ENCODE measurements around the gene ZKSCAN5.
"Not testable (repeated sequence)": the region's sequence is repeated elsewhere in the genome, so short reads cannot be mapped to it uniquely, and the experiment has no call there.

The ZKSCAN5 gene

GRCh38 chr7:99557196-99557607 is 52.7 kb downstream of the ZKSCAN5 start:
- no peak for DNase-seq

- no peak for DNase-seq
These were observed 53.5 kb downstream of the ZKSCAN5 start for GRCh38 chr7:99557940-99558305.

GRCh38 chr7:99558306-99559174 is 54.1 kb downstream of the ZKSCAN5 start, which contains the start of gene ZNF655:
Gene ZNF655 (plus strand): TSS chr7:99558642. CDS start chr7:99560560, 1,918 bp downstream.
- peak; percentile 94 for DNase-seq

GRCh38 chr7:99559175-99559915 is 54.9 kb downstream of the ZKSCAN5 start:
- DNase-seq, result peak; percentile 46

GRCh38 chr7:99560834-99561736 is 56.6 kb downstream of the ZKSCAN5 start:
- DNase-seq, result no peak

GRCh38 chr7:99561737-99562051 is 57.2 kb downstream of the ZKSCAN5 start:
- DNase-seq, result no peak

GRCh38 chr7:99562114-99562784 is 57.8 kb downstream of the ZKSCAN5 start:
- DNase-seq, result no peak

GRCh38 chr7:99562832-99563231 is 58.4 kb downstream of the ZKSCAN5 start:
- peak; percentile 99 for DNase-seq

GRCh38 chr7:99563650-99564049 is 59.2 kb downstream of the ZKSCAN5 start:
- DNase-seq, result peak; percentile 81

GRCh38 chr7:99568770-99569169 is 64.3 kb downstream of the ZKSCAN5 start:
- DNase-seq, result not testable (repeated sequence)

GRCh38 chr7:99571768-99572167 is 67.3 kb downstream of the ZKSCAN5 start:
- no peak for DNase-seq

GRCh38 chr7:99573257-99573656 is 68.8 kb downstream of the ZKSCAN5 start:
- no peak for DNase-seq

GRCh38 chr7:99576251-99576650 is 71.8 kb downstream of the ZKSCAN5 start:
- DNase-seq, result no peak

GRCh38 chr7:99579281-99579955 is 75.0 kb downstream of the ZKSCAN5 start:
- no peak for DNase-seq

GRCh38 chr7:99579956-99580777 is 75.7 kb downstream of the ZKSCAN5 start:
- DNase-seq, result peak; percentile 56

GRCh38 chr7:99580778-99581332 is 76.4 kb downstream of the ZKSCAN5 start:
- not testable (repeated sequence) for DNase-seq
